Stimulated activated CD4-positive, alpha-beta T cell treated with anti-CD3 and anti-CD28 coated beads, Interleukin-12 subunit alpha, Interleukin-12 subunit beta, amount 100 ng/mL, for 24 hours (primary cell): ENCODE results near the gene HOXB9.

Experiments
- DNase-seq, 2 experiments: peaks; one replicate each; pipeline ENCODE4 v3.0.0-alpha.2; 2020; ENCODE audit warnings: low read depth in 2 of 2

HOXB9 gene

GRCh38 chr17:48596000-48596734 lies 30.0 kb downstream of the HOXB9 start:
- DNase-seq, result no peak

GRCh38 chr17:48595278-48595999 lies 30.7 kb downstream of the HOXB9 start:
- DNase-seq, result no peak

GRCh38 chr17:48594538-48595277 lies 31.4 kb downstream of the HOXB9 start:
- DNase-seq, result no peak

- peak; percentile 54 to 76 for DNase-seq
These were observed 32.2 kb downstream of the HOXB9 start for GRCh38 chr17:48593840-48594537.

GRCh38 chr17:48593126-48593829 lies 32.9 kb downstream of the HOXB9 start, which contains the start of gene HOXB5:
Gene HOXB5 (minus strand): TSS chr17:48593779. CDS start chr17:48593682, 97 bp downstream.
- no peak for DNase-seq

GRCh38 chr17:48592577-48592976 lies 33.6 kb downstream of the HOXB9 start:
- DNase-seq, result no peak

GRCh38 chr17:48592057-48592514 lies 34.1 kb downstream of the HOXB9 start:
- DNase-seq, result no peak

- no peak for DNase-seq
These were observed 34.7 kb downstream of the HOXB9 start for GRCh38 chr17:48591255-48592056.

- DNase-seq, result no peak
These were observed 35.5 kb downstream of the HOXB9 start for GRCh38 chr17:48590607-48591161.

GRCh38 chr17:48589831-48590606 lies 36.1 kb downstream of the HOXB9 start, which contains the start of gene HOXB3:
Gene HOXB3 (minus strand): TSS chr17:48590241. CDS start chr17:48552474, 37,767 bp downstream.
- no peak for DNase-seq

- no peak for DNase-seq
These were observed 36.9 kb downstream of the HOXB9 start for GRCh38 chr17:48589060-48589830.

GRCh38 chr17:48588528-48588927 lies 37.6 kb downstream of the HOXB9 start:
- no peak for DNase-seq

- DNase-seq, result no peak
These were observed 38.1 kb downstream of the HOXB9 start for GRCh38 chr17:48588074-48588415.

GRCh38 chr17:48587276-48588073 lies 38.7 kb downstream of the HOXB9 start:
- no peak for DNase-seq

- no peak for DNase-seq
These were observed 39.6 kb downstream of the HOXB9 start for GRCh38 chr17:48586355-48587258.

GRCh38 chr17:48584223-48584741 lies 41.9 kb downstream of the HOXB9 start:
- no peak for DNase-seq
